Measurements from ENCODE around the gene THPO. TPM values are rescaled to one million over a fixed set of nuclear protein-coding genes. Genes with fewer than 3 reads are reported as not detected.

Gene THPO
- polyA plus RNA-seq, 3 donors, result not detected

GRCh38 chr3:184414418-184415202 lies 36.6 kb upstream of the THPO start:
- H3K36me3 Mint-ChIP-seq, result no peaks in the 10 kb centered on the region
- no peak overlapping the region for H3K4me3 Mint-ChIP-seq
- H3K9me3 Mint-ChIP-seq, result peaks cover 0 to 2% (median 0%) of the 10 kb centered on the region in 7 donors
- H2AFZ ChIP-seq (ENCODE audit: insufficient read depth, low read depth, low read length, poor library complexity, severe bottlenecking), result no peak overlapping the region
- H3K27ac ChIP-seq (ENCODE audit: low read depth in 1 of 2, low read length in 2 of 2), result no peak overlapping the region
- peaks cover 2 to 8% (median 2%) of the 10 kb centered on the region in 3 donors for H3K27me3 Mint-ChIP-seq (ENCODE audit: low read depth in 3 of 3)
- H3K4me1 ChIP-seq (ENCODE audit: control insufficient read depth in 1 of 2, insufficient read depth in 2 of 2, low read length in 2 of 2), result no peaks in the 10 kb centered on the region
- TF ChIP-seq CTCF (IDR thresholded peaks at IDR 0.05), result no peak
- no peak overlapping the region for H3K4me3 ChIP-seq (replicated peaks in 1 of 3; ENCODE audit: low read depth in 2 of 3, low read length in 3 of 3)
- H3K27me3 ChIP-seq (ENCODE audit: control insufficient read depth in 2 of 2, insufficient read depth in 2 of 2, low read length in 2 of 2), result no peaks in the 10 kb centered on the region
- peaks cover 2% of the 10 kb centered on the region for H3K4me1 Mint-ChIP-seq
- intact Hi-C loops (cut with micrococcal nuclease), result loop anchor here (5.0 kb wide), 1 partner anchor 98 kb away; no protein-coding TSS in a partner anchor
- no peak overlapping the region for H3K27ac Mint-ChIP-seq
- DNase-seq, result no peak
- H4K20me1 ChIP-seq (ENCODE audit: insufficient read depth, low read length), result no peaks in the 10 kb centered on the region
- no peaks in the 10 kb centered on the region for H3K9me3 ChIP-seq (replicated peaks in 1 of 2; ENCODE audit: control insufficient read depth in 1 of 2, insufficient read depth in 1 of 2, low read length in 2 of 2)
- H3K4me2 ChIP-seq (replicated peaks; ENCODE audit: extremely low read depth, low read length, poor library complexity, severe bottlenecking), result no peak overlapping the region
- no peak overlapping the region for H3K9ac ChIP-seq (ENCODE audit: insufficient read depth, low read length, poor library complexity, severe bottlenecking)
- H3K79me2 ChIP-seq (ENCODE audit: insufficient read depth, low read length), result no peaks in the 10 kb centered on the region
- 96% methylated on average over 13 of the region's 16 CpGs for WGBS (ENCODE audit: insufficient coverage)
- no peaks in the 10 kb centered on the region for H3K36me3 ChIP-seq (replicated peaks in 1 of 2; ENCODE audit: control insufficient read depth in 1 of 2, insufficient read depth in 2 of 2, low read length in 2 of 2)

GRCh38 chr3:184409946-184410500 lies 32.0 kb upstream of the THPO start:
- no peaks in the 10 kb centered on the region for H3K79me2 ChIP-seq (ENCODE audit: insufficient read depth, low read length)
- H3K9ac ChIP-seq (ENCODE audit: insufficient read depth, low read length, poor library complexity, severe bottlenecking), result no peak overlapping the region
- H2AFZ ChIP-seq (ENCODE audit: insufficient read depth, low read depth, low read length, poor library complexity, severe bottlenecking), result no peak overlapping the region
- TF ChIP-seq CTCF (IDR thresholded peaks at IDR 0.05), result no peak
- no peak overlapping the region for H3K4me3 ChIP-seq (replicated peaks in 1 of 3; ENCODE audit: low read depth in 2 of 3, low read length in 3 of 3)
- H3K36me3 ChIP-seq (replicated peaks in 1 of 2; ENCODE audit: control insufficient read depth in 1 of 2, insufficient read depth in 2 of 2, low read length in 2 of 2), result no peaks in the 10 kb centered on the region
- no peaks in the 10 kb centered on the region for H4K20me1 ChIP-seq (ENCODE audit: insufficient read depth, low read length)
- no peak overlapping the region for H3K27ac Mint-ChIP-seq
- H3K9me3 Mint-ChIP-seq, result peaks cover 0 to 3% (median 0%) of the 10 kb centered on the region in 7 donors
- peaks cover 26 to 32% of the 10 kb centered on the region in 2 donors for H3K4me1 ChIP-seq (ENCODE audit: control insufficient read depth in 1 of 2, insufficient read depth in 2 of 2, low read length in 2 of 2)
- H3K4me1 Mint-ChIP-seq, result peaks cover 31% of the 10 kb centered on the region
- no peaks in the 10 kb centered on the region for H3K36me3 Mint-ChIP-seq
- H3K27me3 ChIP-seq (ENCODE audit: control insufficient read depth in 2 of 2, insufficient read depth in 2 of 2, low read length in 2 of 2), result no peaks in the 10 kb centered on the region
- no peak overlapping the region for H3K4me3 Mint-ChIP-seq
- no peaks in the 10 kb centered on the region for H3K9me3 ChIP-seq (replicated peaks in 1 of 2; ENCODE audit: control insufficient read depth in 1 of 2, insufficient read depth in 1 of 2, low read length in 2 of 2)
- H3K27ac ChIP-seq (ENCODE audit: low read depth in 1 of 2, low read length in 2 of 2), result no peak overlapping the region
- H3K27me3 Mint-ChIP-seq (ENCODE audit: low read depth in 3 of 3), result peaks cover 2 to 10% (median 2%) of the 10 kb centered on the region in 3 donors
- H3K4me2 ChIP-seq (replicated peaks; ENCODE audit: extremely low read depth, low read length, poor library complexity, severe bottlenecking), result no peak overlapping the region
- DNase-seq, result no peak
- WGBS (ENCODE audit: insufficient coverage), result 84% methylated on average over 10 of the region's 12 CpGs
- intact Hi-C loops (cut with micrococcal nuclease), result no loop called here
